CD14-positive monocyte (primary cell): Measurements from ENCODE around the gene BCORL1. TPM values are rescaled to one million over a fixed set of nuclear protein-coding genes. Genes with fewer than 3 reads are reported as not detected.

Experiments used
- DNase-seq, 3 donors: peaks; one replicate each; pipeline ENCODE4 v3.0.0-alpha.2; 2011 to 2022
- H2AFZ ChIP-seq: 2 replicates; pipeline ENCODE4 v1.6.0; 2012; ENCODE audit warnings: mild to moderate bottlenecking, low read depth, low read length, inconsistent platforms; ENCODE audit not compliant: insufficient read depth, poor library complexity, severe bottlenecking
- H3K27ac ChIP-seq, 2 donors: 1 replicate in 1 of 2; 2 replicates in 1 of 2; pipeline ENCODE4 v1.5.1; 2012 to 2013; ENCODE audit warnings: low read length in 2 of 2, control low read depth in 1 of 2, inconsistent platforms in 1 of 2, low read depth in 1 of 2, mild to moderate bottlenecking in 1 of 2
- H3K27me3 ChIP-seq, 2 donors: one replicate each; pipeline versions ENCODE4 v1.6.0 to v1.6.1; 2011 to 2013; ENCODE audit warnings: low read length in 2 of 2; ENCODE audit not compliant: control insufficient read depth in 2 of 2, insufficient read depth in 2 of 2
- H3K36me3 ChIP-seq, 2 donors: replicated peaks in 1 of 2; 1 replicate in 1 of 2; 2 replicates in 1 of 2; pipeline versions ENCODE4 v1.5.1 to v1.6.1; 2012 to 2013; ENCODE audit warnings: low read length in 2 of 2, control low read depth in 1 of 2, inconsistent platforms in 1 of 2, mild to moderate bottlenecking in 1 of 2; ENCODE audit not compliant: insufficient read depth in 2 of 2, control insufficient read depth in 1 of 2
- H3K4me1 ChIP-seq, 2 donors: 1 replicate in 1 of 2; 2 replicates in 1 of 2; pipeline versions ENCODE4 v1.5.1 to v1.6.1; 2012 to 2013; ENCODE audit warnings: low read length in 2 of 2, control low read depth in 1 of 2, inconsistent platforms in 1 of 2, mild to moderate bottlenecking in 1 of 2, moderate library complexity in 1 of 2; ENCODE audit not compliant: insufficient read depth in 2 of 2, control insufficient read depth in 1 of 2
- H3K4me2 ChIP-seq: replicated peaks from 2 replicates; pipeline ENCODE3; 2012; ENCODE audit warnings: low read length, moderate library complexity, mild to moderate bottlenecking; ENCODE audit not compliant: poor library complexity, severe bottlenecking; ENCODE audit errors: extremely low read depth
- H3K4me3 ChIP-seq, 3 experiments: fragments of 200-600 bp in 1 of 3; sonication (generic) in 1 of 3; replicated peaks in 1 of 3; 1 replicate in 2 of 3; 2 replicates in 1 of 3; pipeline ENCODE4 v1.5.1; 2011 to 2013; ENCODE audit warnings: low read length in 3 of 3, mild to moderate bottlenecking in 3 of 3, control low read depth in 2 of 3, low read depth in 2 of 3, inconsistent platforms in 1 of 3, moderate library complexity in 1 of 3
- H3K79me2 ChIP-seq: 2 replicates; pipeline ENCODE4 v1.6.0; 2012; ENCODE audit warnings: mild to moderate bottlenecking, control low read depth, inconsistent platforms, low read length, moderate library complexity; ENCODE audit not compliant: insufficient read depth
- H3K9ac ChIP-seq: 2 replicates; pipeline ENCODE4 v1.6.0; 2017; ENCODE audit warnings: low read length, mild to moderate bottlenecking; ENCODE audit not compliant: insufficient read depth, poor library complexity, severe bottlenecking
- H3K9me3 ChIP-seq, 2 donors: replicated peaks in 1 of 2; 1 replicate in 1 of 2; 2 replicates in 1 of 2; pipeline versions ENCODE4 v1.5.1 to v1.6.1; 2012 to 2013; ENCODE audit warnings: low read length in 2 of 2, control low read depth in 1 of 2; ENCODE audit not compliant: control insufficient read depth in 1 of 2, insufficient read depth in 1 of 2
- H4K20me1 ChIP-seq: 2 replicates; pipeline ENCODE4 v1.6.0; 2012; ENCODE audit warnings: mild to moderate bottlenecking, low read length, control low read depth, moderate library complexity; ENCODE audit not compliant: insufficient read depth
- H3K27ac Mint-ChIP-seq, 7 donors: one replicate each; pipeline ENCODE4 v1.8.0; 2020; ENCODE audit warnings: mild to moderate bottlenecking in 7 of 7, mixed read lengths in 7 of 7, moderate library complexity in 6 of 7, inconsistent platforms in 2 of 7
- H3K27me3 Mint-ChIP-seq, 3 donors: one replicate each; pipeline ENCODE4 v1.8.0; 2021 to 2022; ENCODE audit warnings: low read depth in 3 of 3, mild to moderate bottlenecking in 3 of 3, mixed read lengths in 3 of 3, moderate library complexity in 3 of 3, inconsistent platforms in 1 of 3
- H3K36me3 Mint-ChIP-seq, 2 donors: one replicate each; pipeline ENCODE4 v1.8.0; 2020; ENCODE audit warnings: mixed read lengths in 2 of 2, inconsistent platforms in 1 of 2, mild to moderate bottlenecking in 1 of 2
- H3K4me1 Mint-ChIP-seq: one replicate; pipeline ENCODE4 v1.8.0; 2020; ENCODE audit warnings: mild to moderate bottlenecking, mixed read lengths
- H3K4me3 Mint-ChIP-seq, 2 donors: one replicate each; pipeline ENCODE4 v1.8.0; 2020; ENCODE audit warnings: mild to moderate bottlenecking in 2 of 2, mixed read lengths in 2 of 2, moderate library complexity in 1 of 2
- H3K9me3 Mint-ChIP-seq, 7 donors: one replicate each; pipeline ENCODE4 v1.8.0; 2020 to 2022; ENCODE audit warnings: mixed read lengths in 7 of 7, mild to moderate bottlenecking in 6 of 7, moderate library complexity in 6 of 7, inconsistent platforms in 2 of 7
- WGBS: methylation state at CpG from one replicate; pipeline ENCODE4 v1.1.5; 2013; ENCODE audit warnings: missing lambda C conversion rate; ENCODE audit not compliant: insufficient coverage; 5-methylcytosine and 5-hydroxymethylcytosine counted together
- intact Hi-C, 2 donors: fragments of 100-400 bp; cut with micrococcal nuclease; formaldehyde crosslinking; loops; one replicate each; pipeline versions ENCODE4 v1.15.0 to v1.15.1; 2023
- polyA plus RNA-seq, 3 donors: library from polyadenylated mRNA; depleted of rRNA in 1 of 3; unstranded in 2 of 3; stranded (reverse) in 1 of 3; fragments of 300-500 nt in 2 of 3; fragments of >200 nt in 1 of 3; fragmentation: Illumina TruSeq in 2 of 3; gene quantifications; 1 replicate in 2 of 3; 2 replicates in 1 of 3; pipeline ENCODE4 v1.2.3, GENCODE V29; 2012 to 2021
- TF ChIP-seq, protein P1 (sequence below): fragments of 200-600 bp; IDR thresholded peaks from one replicate; pipeline ENCODE4 v1.8.0; 2022; ENCODE audit warnings: antibody characterized with exemption, mild to moderate bottlenecking

Gene BCORL1
- polyA plus RNA-seq, 3 donors = 0.69 to 2.4 (median 0.72) TPM

DNA sequence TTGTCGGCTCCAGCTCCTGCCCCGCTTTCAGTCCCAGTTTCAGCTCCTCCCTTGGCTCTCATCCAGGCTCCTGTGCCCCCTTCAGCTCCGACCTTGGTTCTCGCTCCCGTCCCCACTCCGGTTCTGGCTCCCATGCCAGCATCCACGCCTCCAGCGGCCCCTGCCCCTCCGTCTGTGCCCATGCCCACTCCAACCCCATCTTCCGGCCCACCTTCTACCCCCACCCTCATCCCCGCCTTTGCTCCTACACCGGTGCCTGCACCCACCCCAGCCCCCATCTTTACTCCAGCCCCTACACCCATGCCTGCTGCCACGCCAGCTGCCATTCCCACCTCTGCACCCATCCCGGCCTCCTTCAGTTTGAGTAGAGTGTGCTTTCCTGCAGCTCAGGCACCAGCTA, 31.2 kb downstream of the BCORL1 start:
- Mint-ChIP-seq H3K27me3 (peaks cover 0 to 2% (median 0%) of the 10 kb centered on the region in 3 donors), H3K4me1 (no peaks in the 10 kb centered on the region), H3K36me3 (peaks cover 49 to 60% of the 10 kb centered on the region in 2 donors), H3K4me3 (no peak overlapping the region), H3K27ac (no peak overlapping the region), H3K9me3 (peaks cover 0 to 1% (median 0%) of the 10 kb centered on the region in 7 donors)
- DNase-seq = no peak
- TF ChIP-seq, protein P1, sequence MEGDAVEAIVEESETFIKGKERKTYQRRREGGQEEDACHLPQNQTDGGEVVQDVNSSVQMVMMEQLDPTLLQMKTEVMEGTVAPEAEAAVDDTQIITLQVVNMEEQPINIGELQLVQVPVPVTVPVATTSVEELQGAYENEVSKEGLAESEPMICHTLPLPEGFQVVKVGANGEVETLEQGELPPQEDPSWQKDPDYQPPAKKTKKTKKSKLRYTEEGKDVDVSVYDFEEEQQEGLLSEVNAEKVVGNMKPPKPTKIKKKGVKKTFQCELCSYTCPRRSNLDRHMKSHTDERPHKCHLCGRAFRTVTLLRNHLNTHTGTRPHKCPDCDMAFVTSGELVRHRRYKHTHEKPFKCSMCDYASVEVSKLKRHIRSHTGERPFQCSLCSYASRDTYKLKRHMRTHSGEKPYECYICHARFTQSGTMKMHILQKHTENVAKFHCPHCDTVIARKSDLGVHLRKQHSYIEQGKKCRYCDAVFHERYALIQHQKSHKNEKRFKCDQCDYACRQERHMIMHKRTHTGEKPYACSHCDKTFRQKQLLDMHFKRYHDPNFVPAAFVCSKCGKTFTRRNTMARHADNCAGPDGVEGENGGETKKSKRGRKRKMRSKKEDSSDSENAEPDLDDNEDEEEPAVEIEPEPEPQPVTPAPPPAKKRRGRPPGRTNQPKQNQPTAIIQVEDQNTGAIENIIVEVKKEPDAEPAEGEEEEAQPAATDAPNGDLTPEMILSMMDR = no peak
- intact Hi-C loops = no loop called here
- Histone ChIP-seq H3K27ac (no peak overlapping the region), H3K9ac (no peak overlapping the region), H3K79me2 (no peaks in the 10 kb centered on the region), H3K4me3 (no peak overlapping the region), H3K27me3 (no peaks in the 10 kb centered on the region), H3K9me3 (no peaks in the 10 kb centered on the region), H3K4me2 (no peak overlapping the region), H4K20me1 (no peaks in the 10 kb centered on the region), H2AFZ (no peak overlapping the region), H3K36me3 (peaks cover 37 to 68% of the 10 kb centered on the region in 2 donors), H3K4me1 (no peaks in the 10 kb centered on the region)
- WGBS = 92% methylated on average over 2 of the region's 14 CpGs

DNA sequence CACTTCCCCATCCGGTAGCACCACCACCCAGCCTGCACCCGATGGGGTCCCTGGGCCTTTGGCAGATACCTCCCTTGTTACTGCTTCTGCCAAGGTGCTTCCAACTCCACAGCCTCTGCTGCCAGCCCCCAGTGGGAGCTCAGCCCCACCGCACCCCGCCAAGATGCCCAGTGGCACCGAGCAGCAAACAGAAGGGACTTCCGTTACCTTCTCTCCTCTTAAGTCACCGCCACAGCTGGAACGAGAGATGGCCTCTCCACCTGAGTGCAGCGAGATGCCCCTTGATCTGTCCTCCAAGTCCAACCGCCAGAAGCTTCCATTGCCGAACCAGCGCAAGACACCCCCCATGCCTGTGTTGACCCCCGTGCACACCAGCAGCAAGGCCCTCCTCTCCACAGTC, 31.9 kb downstream of the BCORL1 start:
- Histone ChIP-seq H3K36me3 (peaks cover 37 to 63% of the 10 kb centered on the region in 2 donors), H4K20me1 (no peaks in the 10 kb centered on the region), H3K4me1 (no peaks in the 10 kb centered on the region), H3K4me2 (no peak overlapping the region), H3K9me3 (no peaks in the 10 kb centered on the region), H3K27ac (no peak overlapping the region), H2AFZ (no peak overlapping the region), H3K79me2 (no peaks in the 10 kb centered on the region), H3K9ac (no peak overlapping the region), H3K27me3 (no peaks in the 10 kb centered on the region), H3K4me3 (no peak overlapping the region)
- Mint-ChIP-seq H3K27me3 (peaks cover 0 to 2% (median 0%) of the 10 kb centered on the region in 3 donors), H3K36me3 (peaks cover 49 to 53% of the 10 kb centered on the region in 2 donors), H3K4me1 (peaks cover 4% of the 10 kb centered on the region), H3K4me3 (no peak overlapping the region), H3K27ac (no peak overlapping the region), H3K9me3 (no peaks in the 10 kb centered on the region)
- WGBS = 95% methylated on average over 4 of the region's 13 CpGs
- no peak for DNase-seq
- intact Hi-C loops = no loop called here
- TF ChIP-seq, protein P1 = no peak
